HL-60 (cell line): ENCODE results near the gene NCK2.

ENCODE experiments used
- POLR2AphosphoS5 ChIP-seq: IDR thresholded peaks from 2 replicates; pipeline ENCODE4 v1.6.1; 2012; ENCODE audit warnings: low read depth
- TF ChIP-seq, protein P1 (sequence below): IDR thresholded peaks from one replicate; pipeline ENCODE4 v1.5.1; 2011; ENCODE audit warnings: low read length, control low read depth, inconsistent platforms; ENCODE audit not compliant: insufficient read depth

- TF ChIP-seq POLR2AphosphoS5, result no peak
- TF ChIP-seq, protein P1, sequence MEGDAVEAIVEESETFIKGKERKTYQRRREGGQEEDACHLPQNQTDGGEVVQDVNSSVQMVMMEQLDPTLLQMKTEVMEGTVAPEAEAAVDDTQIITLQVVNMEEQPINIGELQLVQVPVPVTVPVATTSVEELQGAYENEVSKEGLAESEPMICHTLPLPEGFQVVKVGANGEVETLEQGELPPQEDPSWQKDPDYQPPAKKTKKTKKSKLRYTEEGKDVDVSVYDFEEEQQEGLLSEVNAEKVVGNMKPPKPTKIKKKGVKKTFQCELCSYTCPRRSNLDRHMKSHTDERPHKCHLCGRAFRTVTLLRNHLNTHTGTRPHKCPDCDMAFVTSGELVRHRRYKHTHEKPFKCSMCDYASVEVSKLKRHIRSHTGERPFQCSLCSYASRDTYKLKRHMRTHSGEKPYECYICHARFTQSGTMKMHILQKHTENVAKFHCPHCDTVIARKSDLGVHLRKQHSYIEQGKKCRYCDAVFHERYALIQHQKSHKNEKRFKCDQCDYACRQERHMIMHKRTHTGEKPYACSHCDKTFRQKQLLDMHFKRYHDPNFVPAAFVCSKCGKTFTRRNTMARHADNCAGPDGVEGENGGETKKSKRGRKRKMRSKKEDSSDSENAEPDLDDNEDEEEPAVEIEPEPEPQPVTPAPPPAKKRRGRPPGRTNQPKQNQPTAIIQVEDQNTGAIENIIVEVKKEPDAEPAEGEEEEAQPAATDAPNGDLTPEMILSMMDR, result no peak
These were observed 6.0 kb downstream of the NCK2 start for GRCh38 chr2:105750735-105751134.
